Measurements from ENCODE around the gene GFOD1. TPM values are rescaled to one million over a fixed set of nuclear protein-coding genes. Genes with fewer than 3 reads are reported as not detected.
"Not testable (repeated sequence)": the region's sequence is repeated elsewhere in the genome, so short reads cannot be mapped to it uniquely, and the experiment has no call there.

The GFOD1 gene
- total RNA-seq, 6 experiments from 2014 or later = 2.3 to 4.7 (median 2.9) TPM

GRCh38 chr6:13437218-13437996, 50.0 kb downstream of the GFOD1 start:
- TF ChIP-seq, protein P1, sequence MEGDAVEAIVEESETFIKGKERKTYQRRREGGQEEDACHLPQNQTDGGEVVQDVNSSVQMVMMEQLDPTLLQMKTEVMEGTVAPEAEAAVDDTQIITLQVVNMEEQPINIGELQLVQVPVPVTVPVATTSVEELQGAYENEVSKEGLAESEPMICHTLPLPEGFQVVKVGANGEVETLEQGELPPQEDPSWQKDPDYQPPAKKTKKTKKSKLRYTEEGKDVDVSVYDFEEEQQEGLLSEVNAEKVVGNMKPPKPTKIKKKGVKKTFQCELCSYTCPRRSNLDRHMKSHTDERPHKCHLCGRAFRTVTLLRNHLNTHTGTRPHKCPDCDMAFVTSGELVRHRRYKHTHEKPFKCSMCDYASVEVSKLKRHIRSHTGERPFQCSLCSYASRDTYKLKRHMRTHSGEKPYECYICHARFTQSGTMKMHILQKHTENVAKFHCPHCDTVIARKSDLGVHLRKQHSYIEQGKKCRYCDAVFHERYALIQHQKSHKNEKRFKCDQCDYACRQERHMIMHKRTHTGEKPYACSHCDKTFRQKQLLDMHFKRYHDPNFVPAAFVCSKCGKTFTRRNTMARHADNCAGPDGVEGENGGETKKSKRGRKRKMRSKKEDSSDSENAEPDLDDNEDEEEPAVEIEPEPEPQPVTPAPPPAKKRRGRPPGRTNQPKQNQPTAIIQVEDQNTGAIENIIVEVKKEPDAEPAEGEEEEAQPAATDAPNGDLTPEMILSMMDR (IDR thresholded peaks at IDR 0.05) = no peak
- Mint-ChIP-seq H3K27me3 (ENCODE audit: insufficient read depth) (no peaks in the 10 kb centered on the region; the same call in 1 of the 2 replicates), H3K4me3 (no peak overlapping the region), H3K27ac (no peak overlapping the region), H3K36me3 (ENCODE audit: low read depth) (no peaks in the 10 kb centered on the region), H3K9me3 (no peaks in the 10 kb centered on the region), H3K4me1 (ENCODE audit: low read depth) (peaks cover 23% of the 10 kb centered on the region)
- DNase-seq = no peak

DNA sequence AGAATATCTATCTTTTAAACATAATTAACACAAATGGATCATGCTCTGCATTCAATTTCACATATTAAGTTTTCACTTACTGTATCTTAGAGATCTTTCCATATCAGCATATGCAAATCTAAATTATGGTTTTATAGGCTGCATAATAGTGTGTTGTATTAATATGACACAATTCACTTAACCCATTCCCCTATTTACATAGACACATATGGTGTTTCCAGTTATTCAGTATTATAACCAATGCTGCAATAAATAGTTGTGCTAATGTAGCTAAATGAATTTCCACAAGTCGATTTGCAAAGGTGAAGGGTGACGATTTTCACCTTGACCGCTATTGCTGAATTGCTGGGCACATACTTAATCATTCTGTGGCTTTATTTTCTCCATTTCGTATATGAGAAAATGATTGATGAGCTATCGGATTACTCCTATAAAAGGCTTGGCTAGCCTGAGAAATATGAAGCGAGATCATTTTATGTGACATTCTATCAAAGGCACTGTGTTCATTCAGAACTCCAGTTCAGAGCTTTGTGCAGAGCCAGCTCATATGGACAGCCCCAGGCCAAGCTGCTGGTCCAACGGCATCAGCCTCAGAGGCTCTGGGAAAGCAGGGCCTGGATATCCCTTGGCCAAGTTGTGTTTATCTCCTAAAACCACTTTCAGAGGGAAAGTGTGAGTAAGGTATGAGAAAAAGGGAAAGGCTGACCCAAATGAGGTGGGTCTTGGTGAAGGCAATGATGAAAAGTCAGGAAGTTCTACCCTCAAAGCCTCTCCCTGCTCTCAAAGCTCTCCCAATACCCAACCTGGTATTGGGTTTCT, 50.8 kb downstream of the GFOD1 start:
- Mint-ChIP-seq H3K27me3 (ENCODE audit: insufficient read depth) (no peaks in the 10 kb centered on the region; the same call in 1 of the 2 replicates), H3K9me3 (no peaks in the 10 kb centered on the region), H3K36me3 (ENCODE audit: low read depth) (no peaks in the 10 kb centered on the region), H3K4me1 (ENCODE audit: low read depth) (peaks cover 28% of the 10 kb centered on the region), H3K4me3 (no peak overlapping the region), H3K27ac (no peak overlapping the region)
- no peak for DNase-seq
- TF ChIP-seq, protein P1 (IDR thresholded peaks at IDR 0.05) = no peak

GRCh38 chr6:13435477-13436246, 51.7 kb downstream of the GFOD1 start:
- no peaks in the 10 kb centered on the region for H3K36me3 Mint-ChIP-seq (ENCODE audit: low read depth)
- H3K9me3 Mint-ChIP-seq = no peaks in the 10 kb centered on the region
- no peak overlapping the region for H3K27ac Mint-ChIP-seq
- DNase-seq = no peak
- no peak overlapping the region for H3K4me3 Mint-ChIP-seq
- no peaks in the 10 kb centered on the region; the same call in 1 of the 2 replicates for H3K27me3 Mint-ChIP-seq (ENCODE audit: insufficient read depth)
- peaks cover 26% of the 10 kb centered on the region for H3K4me1 Mint-ChIP-seq (ENCODE audit: low read depth)
- TF ChIP-seq, protein P1 (IDR thresholded peaks at IDR 0.05) = no peak

GRCh38 chr6:13434777-13435176, 52.6 kb downstream of the GFOD1 start:
- Mint-ChIP-seq H3K4me1 (ENCODE audit: low read depth) (peaks cover 23% of the 10 kb centered on the region), H3K4me3 (no peak overlapping the region), H3K27ac (no peak overlapping the region), H3K36me3 (ENCODE audit: low read depth) (no peaks in the 10 kb centered on the region), H3K27me3 (ENCODE audit: insufficient read depth) (no peaks in the 10 kb centered on the region; the same call in 1 of the 2 replicates), H3K9me3 (no peaks in the 10 kb centered on the region)
- TF ChIP-seq, protein P1 (IDR thresholded peaks at IDR 0.05) = no peak
- no peak for DNase-seq

DNA sequence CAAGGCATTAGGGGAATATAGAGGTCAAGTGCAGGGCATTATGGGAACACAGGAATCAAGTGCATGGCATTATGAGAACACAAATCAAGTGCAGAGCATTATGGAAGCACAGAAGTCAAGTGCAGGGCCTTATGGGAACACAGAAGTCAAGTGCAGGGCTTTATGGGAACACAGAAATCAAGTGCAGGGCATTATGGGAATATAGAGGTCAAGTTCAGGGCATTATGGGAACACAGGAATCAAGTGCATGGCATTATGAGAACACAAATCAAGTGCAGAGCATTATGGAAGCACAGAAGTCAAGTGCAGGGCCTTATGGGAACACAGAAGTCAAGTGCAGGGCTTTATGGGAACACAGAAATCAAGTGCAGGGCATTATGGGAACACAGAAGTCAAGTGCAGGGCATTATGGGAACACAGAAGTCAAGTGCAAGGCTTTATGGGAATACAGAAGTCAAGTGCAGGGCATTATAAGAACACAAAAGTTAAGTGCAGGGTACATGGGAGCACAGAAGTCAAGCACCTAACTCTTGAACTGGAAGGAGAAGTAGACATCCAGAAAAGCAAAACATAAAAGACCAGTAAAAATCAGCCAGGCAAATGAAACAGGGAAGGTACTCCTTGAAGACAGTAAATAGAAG, 53.1 kb downstream of the GFOD1 start:
- H3K27ac Mint-ChIP-seq; H3K4me3 Mint-ChIP-seq; H3K27me3 Mint-ChIP-seq (ENCODE audit: insufficient read depth); DNase-seq; H3K36me3 Mint-ChIP-seq (ENCODE audit: low read depth); H3K9me3 Mint-ChIP-seq: not testable (repeated sequence)
- peaks cover 23% of the 10 kb centered on the region for H3K4me1 Mint-ChIP-seq (ENCODE audit: low read depth)
